Karpas-422 (cell line): ENCODE data around the gene FAM217B. TPM values are rescaled to one million over a fixed set of nuclear protein-coding genes. Genes with fewer than 3 reads are reported as not detected.
"Not testable (repeated sequence)": the region's sequence is repeated elsewhere in the genome, so short reads cannot be mapped to it uniquely, and the experiment has no call there.

Experiments used
- DNase-seq: peaks from one replicate; pipeline ENCODE4 v3.0.0-alpha.2; 2015
- H2AFZ ChIP-seq: fragments of 200-600 bp; sonication (generic); 2 replicates; pipeline ENCODE4 v1.6.1; 2014; ENCODE audit warnings: antibody characterized with exemption, low read length, mixed read lengths
- H3K27ac ChIP-seq: fragments of 200-600 bp; sonication (generic); 2 replicates; pipeline ENCODE4 v1.5.1; 2014; ENCODE audit warnings: mild to moderate bottlenecking, low read length, moderate library complexity
- H3K27me3 ChIP-seq: fragments of 200-600 bp; sonication (generic); 2 replicates; pipeline ENCODE4 v1.6.1; 2014; ENCODE audit warnings: low read length, mixed read lengths
- H3K36me3 ChIP-seq: fragments of 200-600 bp; sonication (generic); 2 replicates; pipeline ENCODE4 v1.6.1; 2014; ENCODE audit warnings: low read length, mixed read lengths; ENCODE audit not compliant: insufficient read depth
- H3K4me1 ChIP-seq: fragments of 200-600 bp; sonication (generic); 2 replicates; pipeline ENCODE4 v1.6.1; 2014; ENCODE audit warnings: mild to moderate bottlenecking, low read length, mixed read lengths
- H3K4me2 ChIP-seq: fragments of 200-600 bp; sonication (generic); 2 replicates; pipeline ENCODE4 v1.6.1; 2014; ENCODE audit warnings: low read length, low read depth, mild to moderate bottlenecking; ENCODE audit not compliant: poor library complexity, severe bottlenecking
- H3K4me3 ChIP-seq: fragments of 200-600 bp; sonication (generic); 2 replicates; pipeline ENCODE4 v1.5.1; 2014; ENCODE audit warnings: mild to moderate bottlenecking, antibody characterized with exemption, low read length, mixed read lengths
- H3K79me2 ChIP-seq: fragments of 200-600 bp; sonication (generic); 2 replicates; pipeline ENCODE4 v1.6.1; 2014; ENCODE audit warnings: mild to moderate bottlenecking, low read length, mixed read lengths
- H3K9ac ChIP-seq: fragments of 200-600 bp; sonication (generic); 2 replicates; pipeline ENCODE4 v1.6.0; 2014; ENCODE audit warnings: low read length
- H3K9me2 ChIP-seq: fragments of 200-600 bp; sonication (generic), shearing (Covaris generic); replicated peaks from 2 replicates; pipeline ENCODE4 v1.6.0; 2014; ENCODE audit warnings: mild to moderate bottlenecking, low read length, moderate library complexity; ENCODE audit not compliant: insufficient read depth
- H3K9me3 ChIP-seq: fragments of 300-700, 200-600 bp; sonication (generic); 2 replicates; pipeline ENCODE4 v1.6.1; 2014; ENCODE audit warnings: low read length, mixed read lengths
- H4K20me1 ChIP-seq: fragments of 200-600 bp; sonication (generic); 2 replicates; pipeline ENCODE4 v1.6.1; 2014; ENCODE audit warnings: mild to moderate bottlenecking, antibody characterized with exemption, low read length, low read depth; ENCODE audit not compliant: insufficient read depth
- total RNA-seq: library from RNA; depleted of rRNA; stranded (reverse); fragments of >200 nt; shearing (Covaris generic); gene quantifications from 2 replicates; pipeline ENCODE4 v1.2.3, GENCODE V29; 2014; ENCODE audit warnings: low replicate concordance

Gene FAM217B
- total RNA-seq, 1 experiment from 2014 or later = 16.4 TPM

DNA sequence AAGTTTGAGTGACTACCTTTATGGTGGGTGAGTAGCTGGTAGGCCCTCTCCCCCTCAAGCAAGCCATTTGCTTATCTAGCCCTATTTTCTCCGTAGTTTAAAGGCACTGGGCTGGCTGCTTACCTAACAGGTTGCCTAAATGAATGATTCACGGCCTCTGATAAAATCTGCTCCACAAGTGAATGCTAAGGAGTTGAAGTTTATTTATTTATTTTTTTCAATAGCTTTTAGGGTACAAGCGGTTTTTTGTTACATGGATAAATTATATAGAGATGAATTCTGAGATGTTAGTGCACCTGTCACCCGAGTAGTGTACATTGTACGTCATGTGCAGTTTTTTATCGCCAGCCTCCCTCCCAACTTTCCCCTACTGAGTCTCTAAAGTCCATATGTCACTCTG, 9.7 kb downstream of the FAM217B start:
- DNase-seq = no peak
- Histone ChIP-seq H3K36me3 (no peaks in the 10 kb centered on the region; the same call in 1 of the 2 replicates), H3K4me2 (no peak overlapping the region)

DNA sequence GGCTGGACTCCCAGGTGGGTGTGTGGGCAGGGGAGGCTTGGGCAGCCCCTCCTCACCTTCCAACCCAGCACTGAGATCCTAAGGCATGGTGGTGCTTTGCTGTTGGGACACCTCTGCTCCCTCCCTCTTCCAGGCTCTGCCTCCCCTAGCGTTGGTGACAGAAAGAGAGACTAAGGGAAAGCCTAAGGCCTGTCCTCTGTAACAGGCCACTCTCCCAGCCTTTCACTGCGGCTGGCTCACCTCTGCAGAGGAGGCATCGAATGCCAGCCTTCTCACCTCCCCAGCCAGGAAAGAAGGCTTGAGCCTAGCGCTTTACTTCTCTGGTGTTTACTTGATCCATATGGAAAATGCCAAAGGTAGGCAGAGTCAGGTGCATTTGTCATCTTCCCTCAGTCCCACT, 14.5 kb downstream of the FAM217B start:
- Histone ChIP-seq H3K27me3 (no peaks in the 10 kb centered on the region), H3K36me3 (no peaks in the 10 kb centered on the region; the same call in 1 of the 2 replicates), H2AFZ (no peak overlapping the region), H3K79me2 (no peaks in the 10 kb centered on the region), H3K4me3 (no peak overlapping the region), H3K4me1 (no peaks in the 10 kb centered on the region), H3K4me2 (no peak overlapping the region), H3K9me3 (no peaks in the 10 kb centered on the region), H4K20me1 (no peaks in the 10 kb centered on the region), H3K9ac (no peak overlapping the region), H3K9me2 (no peaks in the 10 kb centered on the region), H3K27ac (no peak overlapping the region)
- no peak for DNase-seq

More for the DNA sequence above, 9.7 kb downstream of the FAM217B start:
- Histone ChIP-seq H3K9me3 (no peaks in the 10 kb centered on the region), H3K27ac (no peak overlapping the region), H2AFZ (no peak overlapping the region), H3K9me2 (no peaks in the 10 kb centered on the region), H3K9ac (no peak overlapping the region), H3K4me3 (no peak overlapping the region), H3K27me3 (no peaks in the 10 kb centered on the region), H4K20me1 (no peaks in the 10 kb centered on the region), H3K79me2 (no peaks in the 10 kb centered on the region), H3K4me1 (peaks cover 22% of the 10 kb centered on the region)

DNA sequence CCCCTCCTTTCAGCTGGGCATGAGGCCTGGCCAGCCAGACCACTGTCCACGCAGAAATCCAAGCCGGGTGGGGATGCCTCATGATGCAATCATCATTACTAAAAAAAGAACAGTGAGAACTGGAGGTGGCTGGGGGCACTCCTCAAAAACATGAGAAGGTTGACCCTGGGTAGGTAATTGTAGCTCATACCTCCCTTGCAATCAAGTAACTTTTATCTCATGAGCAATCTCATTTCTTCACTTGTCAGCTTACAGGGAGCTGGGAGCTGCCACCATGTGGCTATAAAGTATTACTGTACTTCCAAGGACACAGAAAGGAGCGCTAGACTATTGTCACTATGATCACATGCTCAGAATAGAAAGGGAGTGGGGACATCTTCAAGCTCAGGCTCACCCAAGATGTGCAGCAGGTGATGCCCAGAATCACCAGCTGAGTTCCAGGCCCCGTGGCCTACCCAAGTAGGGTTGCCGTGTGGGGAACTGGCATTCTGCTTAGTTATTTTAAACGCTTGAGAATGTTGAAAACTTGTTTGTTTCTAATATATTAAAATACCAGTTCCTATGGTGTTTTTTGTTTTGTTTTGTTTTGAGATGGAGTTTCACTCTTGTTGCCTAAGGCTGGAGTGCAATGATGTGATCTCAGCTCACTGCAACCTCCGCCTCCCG, 15.1 kb downstream of the FAM217B start:
- Histone ChIP-seq H3K4me1 (no peaks in the 10 kb centered on the region), H3K36me3 (no peaks in the 10 kb centered on the region), H3K9ac (no peak overlapping the region), H3K9me3 (no peaks in the 10 kb centered on the region), H4K20me1 (no peaks in the 10 kb centered on the region), H3K27me3 (no peaks in the 10 kb centered on the region), H3K79me2 (no peaks in the 10 kb centered on the region), H3K4me3 (no peak overlapping the region), H2AFZ (no peak overlapping the region), H3K9me2 (no peaks in the 10 kb centered on the region), H3K27ac (no peak overlapping the region), H3K4me2 (no peak overlapping the region)
- no peak for DNase-seq

DNA sequence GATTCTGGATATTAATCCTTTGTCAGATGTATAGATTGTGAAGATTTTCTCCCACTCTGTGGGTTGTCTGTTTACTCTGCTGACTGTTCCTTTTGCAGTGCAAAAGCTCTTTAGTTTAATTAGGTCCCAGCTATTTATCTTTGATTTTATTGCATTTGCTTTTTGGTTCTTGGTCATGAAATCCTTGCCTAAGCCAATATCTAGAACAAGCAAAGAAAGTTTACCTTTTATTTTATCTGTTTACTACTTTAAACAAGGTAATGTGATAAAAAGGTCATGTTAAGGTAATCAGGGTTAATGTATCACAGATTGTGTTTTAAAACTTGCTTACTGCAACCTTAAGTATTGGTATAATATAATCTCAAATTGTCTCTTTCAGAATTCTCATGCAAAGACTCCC, 17.4 kb downstream of the FAM217B start:
- not testable (repeated sequence) for H3K27ac ChIP-seq, H3K4me2 ChIP-seq, H3K9me2 ChIP-seq, DNase-seq, H3K9me3 ChIP-seq, H3K4me1 ChIP-seq, H2AFZ ChIP-seq, H3K27me3 ChIP-seq, H4K20me1 ChIP-seq, H3K36me3 ChIP-seq, H3K79me2 ChIP-seq, H3K9ac ChIP-seq, H3K4me3 ChIP-seq

DNA sequence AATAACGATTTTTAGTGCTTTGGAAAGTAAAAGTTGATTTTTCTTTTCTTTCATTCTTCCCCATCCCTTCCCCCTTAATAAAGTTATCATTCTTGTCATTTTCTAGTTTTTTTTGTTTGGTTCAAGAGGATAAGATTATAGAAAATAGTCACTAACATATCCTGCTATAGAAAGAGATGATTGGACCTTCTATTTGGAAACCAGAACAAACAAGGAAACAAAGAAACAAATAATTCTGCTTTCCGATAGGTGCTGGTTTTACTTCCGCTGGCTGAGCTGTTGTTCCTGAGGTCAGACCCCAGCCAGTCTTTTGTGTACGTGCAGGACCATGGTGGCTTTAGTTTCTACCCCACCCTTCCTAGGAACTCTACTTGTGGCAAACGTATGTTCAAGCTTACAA, 17.9 kb downstream of the FAM217B start, which contains the start of gene CDH26:
CDH26 (plus strand) TSS at position 301 of the 400 bp plus-strand sequence. CDS start 304 bp downstream, outside the sequence.
- DNase-seq = no peak
- Histone ChIP-seq H3K4me2 (no peak within 1 kb of the TSS), H3K79me2 (no peaks in the 10 kb centered on the region), H4K20me1 (no peaks in the 10 kb centered on the region), H3K27ac (no peak within 1 kb of the TSS), H3K9ac (no peak within 1 kb of the TSS), H3K9me2 (no peaks in the 10 kb centered on the region), H3K9me3 (no peaks in the 10 kb centered on the region), H3K4me1 (no peaks in the 10 kb centered on the region), H2AFZ (no peak within 1 kb of the TSS), H3K27me3 (no peaks in the 10 kb centered on the region), H3K36me3 (no peaks in the 10 kb centered on the region), H3K4me3 (no peak within 1 kb of the TSS)

DNA sequence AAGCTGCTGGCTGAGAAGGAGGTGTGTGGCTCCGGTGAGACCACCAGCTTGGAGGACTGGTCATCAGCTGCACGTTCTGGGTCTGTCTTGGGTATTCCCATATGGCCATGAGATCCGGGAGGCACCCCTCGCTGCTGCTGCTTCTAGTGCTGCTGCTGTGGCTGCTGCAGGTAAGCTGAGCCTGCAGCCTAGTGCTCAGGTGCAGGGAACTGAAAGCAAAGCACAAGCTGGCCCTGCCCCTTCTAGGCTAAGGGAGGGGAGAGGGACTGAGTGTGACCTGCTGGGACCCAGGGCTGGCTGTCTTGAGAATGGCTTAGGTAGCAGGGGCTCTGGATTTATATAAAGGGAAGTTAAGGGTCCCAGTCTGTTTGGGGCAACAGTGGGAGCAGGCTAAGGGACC, 18.4 kb downstream of the FAM217B start:
- H3K4me1 ChIP-seq = no peaks in the 10 kb centered on the region

DNA sequence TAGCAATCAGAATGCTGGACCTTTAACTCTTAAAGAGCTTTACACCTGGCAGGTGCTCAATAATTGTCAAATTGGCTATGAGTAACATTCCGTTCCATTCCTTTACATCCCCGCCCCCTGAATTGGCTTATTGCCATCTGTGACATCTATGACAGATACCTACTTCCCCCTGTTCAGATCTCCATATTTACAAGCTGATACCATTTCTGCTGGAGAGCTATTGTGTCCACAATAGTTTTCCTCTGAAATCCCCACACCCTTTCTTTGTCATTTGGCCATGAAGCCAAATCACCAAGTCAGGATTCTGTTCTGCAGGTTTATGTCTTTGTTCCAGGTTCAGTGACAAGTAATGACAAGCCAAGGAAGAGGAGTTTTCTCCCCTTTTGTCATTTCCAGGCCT, 21.2 kb downstream of the FAM217B start:
- no peak overlapping the region for H3K4me2 ChIP-seq
- H2AFZ ChIP-seq = no peak overlapping the region
- H3K4me1 ChIP-seq = no peaks in the 10 kb centered on the region
- H3K9me2 ChIP-seq = no peaks in the 10 kb centered on the region
- no peaks in the 10 kb centered on the region for H4K20me1 ChIP-seq
- no peak for DNase-seq
- H3K4me3 ChIP-seq = no peak overlapping the region
- no peak overlapping the region for H3K27ac ChIP-seq
- no peaks in the 10 kb centered on the region for H3K36me3 ChIP-seq
- H3K9me3 ChIP-seq = no peaks in the 10 kb centered on the region
- no peak overlapping the region for H3K9ac ChIP-seq
- no peaks in the 10 kb centered on the region for H3K27me3 ChIP-seq
- no peaks in the 10 kb centered on the region for H3K79me2 ChIP-seq

More for the DNA sequence above, 18.4 kb downstream of the FAM217B start:
- H3K4me3 ChIP-seq = no peak overlapping the region
- no peak for DNase-seq
- no peaks in the 10 kb centered on the region for H3K36me3 ChIP-seq
- H3K9me2 ChIP-seq = no peaks in the 10 kb centered on the region
- no peaks in the 10 kb centered on the region for H3K79me2 ChIP-seq
- H2AFZ ChIP-seq = no peak overlapping the region
- H3K27me3 ChIP-seq = no peaks in the 10 kb centered on the region
- H3K4me2 ChIP-seq = no peak overlapping the region
- no peak overlapping the region for H3K9ac ChIP-seq
- H3K27ac ChIP-seq = no peak overlapping the region
- H3K9me3 ChIP-seq = no peaks in the 10 kb centered on the region
- H4K20me1 ChIP-seq = no peaks in the 10 kb centered on the region

DNA sequence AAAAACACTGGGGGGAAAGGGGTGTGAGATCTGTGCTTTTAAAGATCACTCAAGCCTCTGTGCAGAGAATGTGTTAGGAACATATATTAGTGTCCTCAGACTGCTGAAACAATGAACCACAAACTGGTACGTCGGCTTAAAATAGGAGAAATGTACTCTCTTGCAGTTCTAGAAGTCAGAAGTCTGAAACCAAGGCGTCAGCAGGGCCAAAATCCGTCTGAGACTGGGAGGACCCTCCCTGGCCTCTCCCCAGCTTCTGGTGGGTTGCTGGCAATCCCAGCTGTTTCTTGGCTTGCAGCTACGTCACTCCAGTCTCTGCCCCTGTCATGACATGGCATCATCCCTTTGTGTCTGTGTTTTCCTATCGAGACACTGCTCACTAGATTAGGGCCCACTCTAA, 22.0 kb downstream of the FAM217B start:
- Histone ChIP-seq H3K9ac (no peak overlapping the region), H3K36me3 (no peaks in the 10 kb centered on the region), H3K27ac (no peak overlapping the region), H3K4me1 (no peaks in the 10 kb centered on the region), H3K4me2 (no peak overlapping the region), H3K9me2 (no peaks in the 10 kb centered on the region), H3K79me2 (no peaks in the 10 kb centered on the region), H3K9me3 (no peaks in the 10 kb centered on the region), H3K27me3 (no peaks in the 10 kb centered on the region), H4K20me1 (no peaks in the 10 kb centered on the region), H2AFZ (no peak overlapping the region), H3K4me3 (no peak overlapping the region)
- DNase-seq = no peak
